ENCODE measurements around the gene CYSTM1. TPM values are rescaled to one million over a fixed set of nuclear protein-coding genes. Genes with fewer than 3 reads are reported as not detected.

The CYSTM1 gene
- polyA plus RNA-seq, 1 experiment = 33.1 TPM

GRCh38 chr5:140245926-140246325, 70.9 kb downstream of the CYSTM1 start:
- Histone ChIP-seq H3K36me3 (ENCODE audit: control insufficient read depth, insufficient read depth, low read length) (no peaks in the 10 kb centered on the region), H3K27me3 (ENCODE audit: control insufficient read depth, insufficient read depth, low read length) (no peaks in the 10 kb centered on the region), H3K4me3 (ENCODE audit: low read depth, low read length) (no peak overlapping the region)
- ChIA-PET CTCF (interaction anchor here (1.1 to 23.5 kb wide), 6 partner anchors 10 to 127 kb away, joined by 4 to 813 read pairs (median 12); partner anchors contain the start of genes HBEGF and SLC4A9), POLR2A (interaction anchor here (1.5 kb wide), 1 partner anchor 100 kb away, joined by 4 read pairs; the partner anchor contains the start of gene HBEGF)
- no peak for TF ChIP-seq CTCF (IDR thresholded peaks at IDR 0.05; ENCODE audit: insufficient read depth, low read depth, low read length)
- DNase-seq (ENCODE audit: low read depth) = no peak

GRCh38 chr5:140246378-140247122, 71.6 kb downstream of the CYSTM1 start:
- no peaks in the 10 kb centered on the region for H3K36me3 ChIP-seq (ENCODE audit: control insufficient read depth, insufficient read depth, low read length)
- no peak for TF ChIP-seq CTCF (IDR thresholded peaks at IDR 0.05; ENCODE audit: insufficient read depth, low read depth, low read length)

GRCh38 chr5:140248414-140248813, 73.4 kb downstream of the CYSTM1 start:
- DNase-seq (ENCODE audit: low read depth) = no peak
- no peak for TF ChIP-seq CTCF (IDR thresholded peaks at IDR 0.05; ENCODE audit: insufficient read depth, low read depth, low read length)
- CTCF ChIA-PET = interaction anchor here (14.1 to 23.5 kb wide), 2 partner anchors 97 to 115 kb away, joined by 230 to 813 read pairs; partner anchors contain the start of genes HBEGF and SLC4A9
- H3K36me3 ChIP-seq (ENCODE audit: control insufficient read depth, insufficient read depth, low read length) = no peaks in the 10 kb centered on the region
- POLR2A ChIA-PET = no interaction called here
- H3K27me3 ChIP-seq (ENCODE audit: control insufficient read depth, insufficient read depth, low read length) = no peaks in the 10 kb centered on the region
- no peak overlapping the region for H3K4me3 ChIP-seq (ENCODE audit: low read depth, low read length)

More at GRCh38 chr5:140246378-140247122, 71.6 kb downstream of the CYSTM1 start:
- POLR2A ChIA-PET = interaction anchor here (1.5 kb wide), 1 partner anchor 100 kb away, joined by 4 read pairs; the partner anchor contains the start of gene HBEGF
- no peaks in the 10 kb centered on the region for H3K27me3 ChIP-seq (ENCODE audit: control insufficient read depth, insufficient read depth, low read length)
- no peak overlapping the region for H3K4me3 ChIP-seq (ENCODE audit: low read depth, low read length)
- peak; percentile 49 for DNase-seq (ENCODE audit: low read depth)
- CTCF ChIA-PET = interaction anchor here (1.1 to 23.5 kb wide), 5 partner anchors 11 to 117 kb away, joined by 4 to 813 read pairs (median 14); partner anchors contain the start of genes HBEGF and SLC4A9

DNA sequence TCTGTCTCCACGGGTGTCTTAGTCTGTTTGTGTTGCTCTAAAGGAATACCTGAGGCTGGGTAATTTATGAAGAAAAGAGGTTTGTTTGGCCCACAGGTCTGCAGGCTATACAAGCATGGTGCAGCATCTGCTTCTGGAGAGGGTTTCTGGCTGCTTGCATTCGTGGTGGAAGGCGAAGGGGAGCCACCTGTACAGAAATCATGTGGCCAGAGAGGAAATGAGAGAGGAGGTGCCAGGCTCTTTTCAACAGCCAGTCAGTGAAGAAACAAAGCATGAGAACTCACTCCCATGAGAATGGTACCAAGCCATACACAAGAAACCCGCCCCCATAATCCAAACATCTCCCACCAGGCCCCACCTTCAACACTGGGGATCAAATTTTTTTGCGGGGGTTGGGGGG, 74.5 kb downstream of the CYSTM1 start:
- TF ChIP-seq CTCF (IDR thresholded peaks at IDR 0.05; ENCODE audit: insufficient read depth, low read depth, low read length) = no peak
- no peak for DNase-seq (ENCODE audit: low read depth)
- H3K36me3 ChIP-seq (ENCODE audit: control insufficient read depth, insufficient read depth, low read length) = no peaks in the 10 kb centered on the region
- ChIA-PET CTCF (interaction anchor here (23.5 kb wide), 1 partner anchor 96 kb away, joined by 813 read pairs; the partner anchor contains the start of gene HBEGF), POLR2A (no interaction called here)
- H3K4me3 ChIP-seq (ENCODE audit: low read depth, low read length) = no peak overlapping the region
- no peaks in the 10 kb centered on the region for H3K27me3 ChIP-seq (ENCODE audit: control insufficient read depth, insufficient read depth, low read length)

DNA sequence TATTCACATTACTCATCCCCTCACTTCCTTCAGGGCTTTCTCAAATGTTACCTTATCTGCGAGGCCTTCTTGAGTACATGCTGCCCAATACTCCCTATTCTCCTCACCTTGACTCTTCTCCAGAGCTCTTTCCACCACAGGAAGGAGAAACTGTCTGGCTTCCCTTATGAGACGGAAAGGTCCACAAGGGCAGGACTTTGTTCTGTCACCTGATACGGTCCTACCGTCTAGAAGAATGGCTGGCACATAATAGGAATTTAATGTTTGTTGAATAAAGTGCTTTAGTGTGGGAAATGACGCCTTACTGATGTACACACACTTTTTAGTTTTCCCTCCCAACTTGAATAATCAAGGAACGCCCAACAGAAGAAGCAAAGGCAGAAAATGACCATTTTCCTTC, 75.4 kb downstream of the CYSTM1 start:
- no peak for TF ChIP-seq CTCF (IDR thresholded peaks at IDR 0.05; ENCODE audit: insufficient read depth, low read depth, low read length)
- DNase-seq (ENCODE audit: low read depth) = no peak
- POLR2A ChIA-PET = interaction anchor here (0.7 kb wide), 1 partner anchor 70 kb away, joined by 3 read pairs; no protein-coding TSS in a partner anchor
- Histone ChIP-seq H3K27me3 (ENCODE audit: control insufficient read depth, insufficient read depth, low read length) (no peaks in the 10 kb centered on the region), H3K4me3 (ENCODE audit: low read depth, low read length) (no peak overlapping the region), H3K36me3 (ENCODE audit: control insufficient read depth, insufficient read depth, low read length) (no peaks in the 10 kb centered on the region; the same call in 1 of the 2 replicates)
- CTCF ChIA-PET = interaction anchor here (23.5 kb wide), 1 partner anchor 95 kb away, joined by 813 read pairs; the partner anchor contains the start of gene HBEGF
